ENCODE data around the gene C19orf25.

Gene C19orf25

DNA sequence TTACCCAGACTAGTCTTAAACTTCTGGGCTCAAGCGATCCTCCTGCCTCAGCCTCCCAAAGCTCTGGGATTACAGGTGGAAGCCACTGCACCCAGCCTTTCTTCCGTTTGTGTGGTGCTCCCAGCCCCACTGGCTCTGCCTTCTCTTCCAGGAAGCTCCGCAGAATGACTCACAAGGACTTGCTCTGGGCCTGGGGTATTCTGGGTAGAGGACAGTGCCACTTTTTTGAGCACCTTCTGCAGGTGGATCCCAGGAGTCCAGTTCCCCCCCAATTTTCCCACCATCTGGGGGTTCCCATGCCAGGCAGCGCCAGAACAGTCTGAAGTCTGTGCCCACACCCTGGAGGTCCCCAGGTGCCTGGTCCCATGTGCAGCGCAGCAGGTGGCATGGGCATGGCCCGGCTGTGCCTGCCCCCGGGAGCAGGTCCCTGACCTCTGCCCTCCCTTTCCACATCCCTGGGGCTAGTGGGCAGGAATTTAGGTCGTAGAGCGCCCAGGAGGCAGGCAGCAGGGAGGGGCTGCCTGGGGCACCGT lies 13.5 kb upstream of the C19orf25 start:
- TF ChIP-seq, protein P1, sequence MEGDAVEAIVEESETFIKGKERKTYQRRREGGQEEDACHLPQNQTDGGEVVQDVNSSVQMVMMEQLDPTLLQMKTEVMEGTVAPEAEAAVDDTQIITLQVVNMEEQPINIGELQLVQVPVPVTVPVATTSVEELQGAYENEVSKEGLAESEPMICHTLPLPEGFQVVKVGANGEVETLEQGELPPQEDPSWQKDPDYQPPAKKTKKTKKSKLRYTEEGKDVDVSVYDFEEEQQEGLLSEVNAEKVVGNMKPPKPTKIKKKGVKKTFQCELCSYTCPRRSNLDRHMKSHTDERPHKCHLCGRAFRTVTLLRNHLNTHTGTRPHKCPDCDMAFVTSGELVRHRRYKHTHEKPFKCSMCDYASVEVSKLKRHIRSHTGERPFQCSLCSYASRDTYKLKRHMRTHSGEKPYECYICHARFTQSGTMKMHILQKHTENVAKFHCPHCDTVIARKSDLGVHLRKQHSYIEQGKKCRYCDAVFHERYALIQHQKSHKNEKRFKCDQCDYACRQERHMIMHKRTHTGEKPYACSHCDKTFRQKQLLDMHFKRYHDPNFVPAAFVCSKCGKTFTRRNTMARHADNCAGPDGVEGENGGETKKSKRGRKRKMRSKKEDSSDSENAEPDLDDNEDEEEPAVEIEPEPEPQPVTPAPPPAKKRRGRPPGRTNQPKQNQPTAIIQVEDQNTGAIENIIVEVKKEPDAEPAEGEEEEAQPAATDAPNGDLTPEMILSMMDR (IDR thresholded peaks at IDR 0.05), result no peak
- Histone ChIP-seq H3K79me2 (no peaks in the 10 kb centered on the region), H3K9me3 (ENCODE audit: control insufficient read depth, low read length) (no peaks in the 10 kb centered on the region), H3K27ac (no peak overlapping the region), H3K4me2 (ENCODE audit: low read length) (no peak overlapping the region), H2AFZ (no peak overlapping the region), H3K9ac (no peak overlapping the region), H3K4me3 (ENCODE audit: low read depth, low read length) (no peak overlapping the region), H3K4me1 (peaks cover 3% of the 10 kb centered on the region), H3K36me3 (ENCODE audit: control insufficient read depth, insufficient read depth, low read length) (no peaks in the 10 kb centered on the region), H3K27me3 (ENCODE audit: control insufficient read depth, insufficient read depth, low read length) (no peaks in the 10 kb centered on the region)

DNA sequence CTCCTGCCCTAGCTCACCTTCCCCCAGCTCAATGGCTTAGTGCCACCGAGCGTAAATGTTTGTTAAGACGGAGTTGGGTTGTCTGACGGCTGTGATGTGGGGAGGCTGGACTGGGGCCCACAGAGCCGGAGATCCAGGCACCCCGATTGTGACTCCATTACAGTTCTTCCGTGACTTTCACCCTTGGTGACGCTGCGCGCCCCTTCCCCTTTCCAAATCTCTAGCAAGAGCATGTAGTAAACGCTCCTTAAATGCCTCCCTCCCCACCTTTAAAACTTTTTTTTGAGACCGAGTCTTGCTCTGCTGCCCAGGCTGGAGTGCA lies 12.8 kb upstream of the C19orf25 start:
- Histone ChIP-seq H3K4me1 (peaks cover 3% of the 10 kb centered on the region), H3K4me3 (ENCODE audit: low read depth, low read length) (no peak overlapping the region), H2AFZ (peak overlapping the region; percentile 76), H3K79me2 (no peaks in the 10 kb centered on the region), H3K9ac (no peak overlapping the region), H3K36me3 (ENCODE audit: control insufficient read depth, insufficient read depth, low read length) (no peaks in the 10 kb centered on the region), H3K4me2 (ENCODE audit: low read length) (peak overlapping the region; percentile 81), H3K27ac (no peak overlapping the region), H3K9me3 (ENCODE audit: control insufficient read depth, low read length) (no peaks in the 10 kb centered on the region), H3K27me3 (ENCODE audit: control insufficient read depth, insufficient read depth, low read length) (no peaks in the 10 kb centered on the region)
- TF ChIP-seq, protein P1 (IDR thresholded peaks at IDR 0.05), result no peak

DNA sequence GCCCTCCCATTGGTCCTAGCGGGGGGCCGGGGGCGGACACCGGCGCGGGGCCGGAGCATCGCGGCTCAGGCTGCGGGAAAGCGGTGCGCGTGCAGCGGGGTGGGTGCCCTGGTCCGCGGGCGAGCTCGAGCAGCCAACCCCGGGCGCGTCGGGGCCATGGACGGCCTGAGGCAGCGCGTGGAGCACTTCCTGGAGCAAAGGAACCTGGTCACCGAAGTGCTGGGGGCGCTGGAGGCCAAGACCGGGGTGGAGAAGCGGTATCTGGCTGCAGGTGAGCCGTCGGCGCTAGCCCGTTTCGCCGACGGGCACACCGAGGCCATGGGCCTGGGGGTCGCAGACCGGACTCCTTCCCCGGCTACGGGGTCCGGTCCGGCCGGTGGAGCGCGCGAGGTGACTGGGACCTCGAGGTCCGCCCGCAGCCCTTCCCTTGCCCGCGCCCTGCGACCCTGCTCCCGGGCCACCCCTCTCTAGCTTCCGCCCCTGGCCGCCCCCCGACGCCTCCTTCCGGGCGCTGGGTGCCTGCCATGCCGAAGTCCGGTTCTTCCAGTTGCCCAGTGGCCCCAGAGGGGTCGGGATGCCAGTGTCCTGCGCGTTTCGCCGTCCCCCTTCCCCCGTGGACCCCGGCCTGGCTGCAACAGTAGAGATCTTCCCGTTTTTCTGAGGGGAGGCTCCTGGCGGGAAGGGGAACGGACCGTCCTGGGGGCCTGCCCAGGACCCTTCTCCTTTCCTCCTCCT lies 12.3 kb upstream of the C19orf25 start, which contains the start of gene REEP6:
Gene REEP6 (plus strand): TSS at position 68 of the 735 bp plus-strand sequence. CDS start 89 bp downstream, at position 157.
- no peaks in the 10 kb centered on the region for H3K79me2 ChIP-seq
- peaks cover 3% of the 10 kb centered on the region for H3K4me1 ChIP-seq
- H3K36me3 ChIP-seq (ENCODE audit: control insufficient read depth, insufficient read depth, low read length), result no peaks in the 10 kb centered on the region
- H3K9ac ChIP-seq, result peak within 1 kb of the TSS; percentile 77
- H2AFZ ChIP-seq, result peak within 1 kb of the TSS; percentile 99
- no peaks in the 10 kb centered on the region for H3K9me3 ChIP-seq (ENCODE audit: control insufficient read depth, low read length)
- H3K27ac ChIP-seq, result peak within 1 kb of the TSS; percentile 45
- TF ChIP-seq, protein P1 (IDR thresholded peaks at IDR 0.05), result no peak
- H3K4me3 ChIP-seq (ENCODE audit: low read depth, low read length), result peak within 1 kb of the TSS; percentile 76
- no peaks in the 10 kb centered on the region for H3K27me3 ChIP-seq (ENCODE audit: control insufficient read depth, insufficient read depth, low read length)
- peak within 1 kb of the TSS; percentile 95 for H3K4me2 ChIP-seq (ENCODE audit: low read length)

DNA sequence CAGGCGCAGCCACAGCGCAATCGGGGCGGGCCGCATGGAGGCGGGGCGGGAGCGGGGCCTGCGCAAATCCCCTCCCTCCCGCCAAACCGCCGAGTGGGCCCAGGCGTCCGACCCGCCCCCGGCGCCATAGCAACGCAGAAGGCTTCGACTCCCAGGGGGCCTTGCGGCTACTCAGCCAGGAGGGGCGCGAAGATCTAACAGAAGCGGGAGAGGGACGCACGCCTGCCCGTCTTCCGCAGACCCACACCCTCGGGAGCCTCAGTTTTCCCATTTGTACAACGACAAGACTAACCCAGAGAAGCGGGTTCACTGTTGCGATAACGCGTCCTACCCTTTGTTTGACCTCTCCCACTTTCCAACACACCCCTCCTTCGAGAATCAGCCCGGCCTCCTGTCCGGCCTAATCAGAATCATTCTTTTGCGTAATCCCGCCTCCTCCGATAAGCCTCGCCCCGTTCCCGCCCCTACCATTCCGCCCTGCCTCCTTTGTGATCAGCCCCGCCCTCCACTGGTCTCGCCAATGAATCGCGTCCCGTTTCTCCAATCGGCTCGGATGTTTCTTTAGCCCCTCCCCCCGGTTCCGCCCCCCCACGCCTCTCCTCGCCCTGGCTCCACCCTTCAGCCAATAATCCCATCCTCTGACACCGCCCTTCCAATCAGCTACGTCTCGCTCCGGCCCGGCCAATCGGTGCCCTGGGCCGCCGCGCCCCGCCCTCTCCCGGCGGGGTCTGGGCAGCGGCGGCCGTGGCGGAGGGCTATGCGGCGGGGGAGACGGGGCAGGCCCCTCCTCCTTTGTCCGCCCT lies 11.5 kb upstream of the C19orf25 start, which contains the start of gene PCSK4:
Gene PCSK4 (minus strand): TSS at position 40 of the 803 bp plus-strand sequence. CDS start 4 bp downstream, at position 36.
- no peaks in the 10 kb centered on the region for H3K27me3 ChIP-seq (ENCODE audit: control insufficient read depth, insufficient read depth, low read length)
- H3K9me3 ChIP-seq (ENCODE audit: control insufficient read depth, low read length), result no peaks in the 10 kb centered on the region
- H2AFZ ChIP-seq, result peak within 1 kb of the TSS; percentile 99
- peak within 1 kb of the TSS; percentile 76 for H3K4me3 ChIP-seq (ENCODE audit: low read depth, low read length)
- H3K9ac ChIP-seq, result peak within 1 kb of the TSS; percentile 77
- H3K79me2 ChIP-seq, result no peaks in the 10 kb centered on the region
- TF ChIP-seq, protein P1 (IDR thresholded peaks at IDR 0.05), result no peak
- peak within 1 kb of the TSS; percentile 95 for H3K4me2 ChIP-seq (ENCODE audit: low read length)
- H3K36me3 ChIP-seq (ENCODE audit: control insufficient read depth, insufficient read depth, low read length), result no peaks in the 10 kb centered on the region
- H3K27ac ChIP-seq, result peak within 1 kb of the TSS; percentile 45
- H3K4me1 ChIP-seq, result peaks cover 3% of the 10 kb centered on the region

Data from parathyroid adenoma (tissue), 2 donors.